Measurements from ENCODE around the gene TTC23. TPM values are rescaled to one million over a fixed set of nuclear protein-coding genes. Genes with fewer than 3 reads are reported as not detected.

Gene TTC23
- total RNA-seq, 4 donors from 2014 or later: 12.1 to 27.7 (median 21.5) TPM

DNA sequence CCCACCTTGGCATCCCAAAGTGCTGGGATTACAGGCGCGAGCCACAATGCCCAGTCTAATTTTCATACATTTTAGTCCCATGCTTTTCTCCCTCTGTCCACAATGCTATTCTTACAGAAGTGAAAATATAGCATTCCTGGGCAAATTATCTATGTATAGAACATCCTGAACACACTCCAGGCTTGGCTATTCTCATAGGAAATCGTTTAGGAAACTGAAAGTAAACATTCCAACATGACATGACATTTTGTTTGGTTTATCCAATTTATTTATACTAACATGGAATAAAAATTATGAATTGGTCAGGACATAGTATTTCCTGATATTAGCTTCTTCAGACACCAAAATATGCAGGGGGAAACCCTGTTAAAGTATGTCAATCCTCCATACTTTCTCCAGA, 91.9 kb downstream of the TTC23 start:
- Histone ChIP-seq H3K4me3 (no peak overlapping the region), H3K4me1 (peaks cover 0 to 13% (median 0%) of the 10 kb centered on the region in 3 donors), H3K36me3 (peaks cover 0 to 41% (median 0%) of the 10 kb centered on the region in 3 donors), H3K9me3 (no peaks in the 10 kb centered on the region), H3K27ac (peak overlapping the region in 3 of 4 donors; percentile 4 to 68 (median 21)), H3K27me3 (no peaks in the 10 kb centered on the region)
- intact Hi-C loops (cut with DNase I): no loop called here
- DNase-seq: no peak
- 61 to 64% methylated on average over 3 of the region's 3 CpGs for WGBS, 2 donors
- TF ChIP-seq, protein P1, sequence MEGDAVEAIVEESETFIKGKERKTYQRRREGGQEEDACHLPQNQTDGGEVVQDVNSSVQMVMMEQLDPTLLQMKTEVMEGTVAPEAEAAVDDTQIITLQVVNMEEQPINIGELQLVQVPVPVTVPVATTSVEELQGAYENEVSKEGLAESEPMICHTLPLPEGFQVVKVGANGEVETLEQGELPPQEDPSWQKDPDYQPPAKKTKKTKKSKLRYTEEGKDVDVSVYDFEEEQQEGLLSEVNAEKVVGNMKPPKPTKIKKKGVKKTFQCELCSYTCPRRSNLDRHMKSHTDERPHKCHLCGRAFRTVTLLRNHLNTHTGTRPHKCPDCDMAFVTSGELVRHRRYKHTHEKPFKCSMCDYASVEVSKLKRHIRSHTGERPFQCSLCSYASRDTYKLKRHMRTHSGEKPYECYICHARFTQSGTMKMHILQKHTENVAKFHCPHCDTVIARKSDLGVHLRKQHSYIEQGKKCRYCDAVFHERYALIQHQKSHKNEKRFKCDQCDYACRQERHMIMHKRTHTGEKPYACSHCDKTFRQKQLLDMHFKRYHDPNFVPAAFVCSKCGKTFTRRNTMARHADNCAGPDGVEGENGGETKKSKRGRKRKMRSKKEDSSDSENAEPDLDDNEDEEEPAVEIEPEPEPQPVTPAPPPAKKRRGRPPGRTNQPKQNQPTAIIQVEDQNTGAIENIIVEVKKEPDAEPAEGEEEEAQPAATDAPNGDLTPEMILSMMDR (IDR thresholded peaks at IDR 0.05): no peak

DNA sequence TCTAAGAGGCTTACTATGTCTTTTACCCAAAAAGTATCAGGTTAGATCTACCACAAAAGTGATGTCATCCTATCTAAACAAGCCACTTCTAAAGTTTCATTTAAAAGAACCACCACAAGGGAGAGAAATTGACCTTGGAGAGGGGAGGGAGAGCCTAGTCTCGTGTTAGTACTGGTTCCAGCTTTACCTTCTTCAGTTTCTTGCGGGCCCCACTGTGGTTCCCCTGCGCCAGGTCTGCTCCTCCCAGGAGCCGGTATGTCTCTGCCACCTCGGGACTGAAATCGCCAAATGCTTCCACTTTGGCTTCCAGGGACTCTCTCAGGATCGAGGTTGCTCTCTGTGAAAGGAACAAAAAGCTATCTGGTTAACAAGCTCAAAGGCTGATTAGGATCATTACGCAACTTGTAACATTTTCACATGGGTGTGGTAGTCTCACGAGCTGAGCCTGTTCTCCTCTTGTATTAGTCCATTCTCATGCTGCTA, 93.4 kb downstream of the TTC23 start:
- peaks cover 0 to 38% (median 0%) of the 10 kb centered on the region in 3 donors for H3K36me3 ChIP-seq
- H3K27me3 ChIP-seq: no peaks in the 10 kb centered on the region
- DNase-seq: no peak
- peak overlapping the region in 3 of 4 donors; percentile 43 to 72 (median 69) for H3K27ac ChIP-seq
- H3K4me1 ChIP-seq: peaks cover 0 to 13% (median 0%) of the 10 kb centered on the region in 3 donors
- no peaks in the 10 kb centered on the region for H3K9me3 ChIP-seq
- H3K4me3 ChIP-seq: no peak overlapping the region
- intact Hi-C loops (cut with DNase I): no loop called here
- WGBS, 2 donors: 66 to 75% methylated on average over 5 to 7 of the region's 9 CpGs
- no peak for TF ChIP-seq POLR2A (IDR thresholded peaks at IDR 0.05)
- TF ChIP-seq, protein P1 (IDR thresholded peaks at IDR 0.05): no peak

DNA sequence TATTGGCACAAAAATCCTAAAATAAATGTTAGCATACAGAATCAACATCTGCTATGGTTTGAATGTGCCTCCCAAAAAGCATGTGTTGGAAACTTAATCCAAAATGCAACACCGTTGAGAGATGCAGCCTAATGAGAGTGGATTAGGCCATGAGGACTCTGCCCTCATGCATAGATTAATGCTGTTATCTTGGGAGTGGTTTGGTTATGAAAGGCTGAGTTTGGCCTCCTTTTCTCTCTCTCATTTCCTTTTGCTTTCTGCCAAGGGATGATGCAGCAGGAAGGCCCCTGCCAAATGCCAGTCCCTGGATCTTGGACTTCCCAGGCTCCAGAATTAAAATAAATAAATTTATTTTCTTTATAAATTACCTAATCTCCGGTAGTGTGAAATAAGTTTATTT, 95.1 kb downstream of the TTC23 start:
- H3K9me3 ChIP-seq: no peaks in the 10 kb centered on the region
- H3K27ac ChIP-seq: no peak overlapping the region
- TF ChIP-seq, protein P1 (IDR thresholded peaks at IDR 0.05): no peak
- no peak for TF ChIP-seq POLR2A (IDR thresholded peaks at IDR 0.05)
- H3K27me3 ChIP-seq: no peaks in the 10 kb centered on the region
- no peak overlapping the region for H3K4me3 ChIP-seq
- WGBS, 2 donors: 38 to 58% methylated on average over 2 of the region's 2 CpGs
- intact Hi-C loops (cut with DNase I): no loop called here
- peaks cover 0 to 13% (median 0%) of the 10 kb centered on the region in 3 donors for H3K4me1 ChIP-seq
- no peak for DNase-seq
- peaks cover 0 to 45% (median 0%) of the 10 kb centered on the region in 3 donors for H3K36me3 ChIP-seq

DNA sequence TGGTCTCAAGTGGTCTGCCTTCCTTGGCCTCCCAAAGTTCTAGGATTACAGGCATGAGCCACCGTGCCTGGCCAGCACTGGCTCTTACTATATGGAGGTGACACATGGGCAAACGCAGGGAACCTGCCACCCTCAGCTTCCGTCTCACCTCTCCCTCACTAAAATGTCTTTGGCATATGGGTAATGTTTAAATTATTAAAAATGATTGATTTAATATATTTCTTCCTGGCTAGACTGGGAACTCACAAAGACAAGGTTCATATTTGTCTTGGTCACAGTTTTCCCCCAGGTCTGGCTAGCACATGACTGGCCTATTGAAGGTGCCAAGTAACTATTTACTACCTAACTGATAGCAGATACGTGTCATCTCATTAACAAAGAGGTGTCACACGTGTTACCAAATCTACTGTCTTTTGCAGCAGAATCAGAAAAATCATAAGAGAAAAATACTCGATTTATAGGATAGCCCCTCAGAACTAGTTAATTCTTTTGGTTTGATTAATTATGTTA, 96.3 kb downstream of the TTC23 start:
- Histone ChIP-seq H3K9me3 (no peaks in the 10 kb centered on the region), H3K4me3 (no peak overlapping the region), H3K27me3 (no peaks in the 10 kb centered on the region), H3K4me1 (peaks cover 0 to 13% (median 0%) of the 10 kb centered on the region in 3 donors), H3K27ac (no peak overlapping the region), H3K36me3 (peaks cover 0 to 44% (median 0%) of the 10 kb centered on the region in 3 donors)
- TF ChIP-seq POLR2A (IDR thresholded peaks at IDR 0.05): no peak
- TF ChIP-seq, protein P1 (IDR thresholded peaks at IDR 0.05): no peak
- intact Hi-C loops (cut with DNase I): no loop called here
- no peak for DNase-seq
- WGBS, 2 donors: 80 to 96% methylated on average over 5 to 6 of the region's 6 CpGs

DNA sequence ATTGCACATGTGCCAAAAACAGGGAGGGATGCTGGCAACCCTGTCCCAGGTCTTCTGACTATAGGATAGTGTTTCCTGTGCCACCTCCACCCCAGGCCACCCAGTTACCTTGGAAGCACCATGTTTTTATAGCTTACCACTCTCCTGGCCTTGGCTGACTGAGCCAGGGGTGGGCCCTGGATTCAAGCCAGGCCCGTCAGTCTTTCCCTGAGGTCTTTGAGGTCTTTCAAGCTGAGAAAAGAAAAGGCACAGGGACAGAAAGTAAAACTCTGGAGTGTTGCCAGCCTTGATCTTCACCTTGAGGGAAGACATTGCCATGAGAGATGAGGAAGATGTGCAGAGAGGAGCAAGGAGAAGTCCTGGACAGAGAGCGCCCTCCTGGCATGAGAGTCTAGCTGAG, 98.2 kb downstream of the TTC23 start:
- Histone ChIP-seq H3K9me3 (no peaks in the 10 kb centered on the region), H3K4me1 (no peaks in the 10 kb centered on the region), H3K27ac (no peak overlapping the region), H3K4me3 (no peak overlapping the region), H3K27me3 (no peaks in the 10 kb centered on the region), H3K36me3 (peaks cover 0 to 59% (median 0%) of the 10 kb centered on the region in 3 donors)
- TF ChIP-seq, protein P1 (IDR thresholded peaks at IDR 0.05): no peak
- no peak for TF ChIP-seq POLR2A (IDR thresholded peaks at IDR 0.05)
- DNase-seq: no peak
- 67 to 100% methylated on average over 1 to 2 of the region's 2 CpGs for WGBS, 2 donors
- intact Hi-C loops (cut with DNase I): no loop called here

Measured in esophagus squamous epithelium (tissue), 5 donors.